ENCODE data around the gene ZNF839.
"Not testable (repeated sequence)": the region's sequence is repeated elsewhere in the genome, so short reads cannot be mapped to it uniquely, and the experiment has no call there.

Gene ZNF839

DNA sequence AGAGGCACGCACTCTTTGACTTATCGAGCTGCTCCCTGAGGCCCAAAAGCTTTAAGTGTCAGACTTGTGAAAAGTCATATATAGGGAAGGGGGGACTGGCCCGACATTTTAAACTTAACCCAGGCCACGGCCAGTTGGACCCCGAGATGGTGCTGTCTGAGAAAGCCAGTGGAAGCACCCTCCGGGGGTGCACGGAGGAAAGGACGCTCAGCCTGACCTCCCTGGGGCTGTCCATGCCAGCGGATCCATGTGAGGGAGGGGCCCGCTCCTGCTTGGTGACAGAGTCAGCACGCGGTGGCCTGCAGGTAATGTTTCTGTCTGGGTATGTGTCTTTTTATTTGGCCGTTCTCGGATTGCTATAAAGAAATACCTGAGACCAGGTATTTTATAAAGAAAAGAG, 7.0 kb downstream of the ZNF839 start:
- DNase-seq (ENCODE audit: extremely low read depth, low read depth): no peak
- H3K4me3 ChIP-seq (replicated peaks; ENCODE audit: low read depth, low read length): no peak overlapping the region
- TF ChIP-seq, protein P1, sequence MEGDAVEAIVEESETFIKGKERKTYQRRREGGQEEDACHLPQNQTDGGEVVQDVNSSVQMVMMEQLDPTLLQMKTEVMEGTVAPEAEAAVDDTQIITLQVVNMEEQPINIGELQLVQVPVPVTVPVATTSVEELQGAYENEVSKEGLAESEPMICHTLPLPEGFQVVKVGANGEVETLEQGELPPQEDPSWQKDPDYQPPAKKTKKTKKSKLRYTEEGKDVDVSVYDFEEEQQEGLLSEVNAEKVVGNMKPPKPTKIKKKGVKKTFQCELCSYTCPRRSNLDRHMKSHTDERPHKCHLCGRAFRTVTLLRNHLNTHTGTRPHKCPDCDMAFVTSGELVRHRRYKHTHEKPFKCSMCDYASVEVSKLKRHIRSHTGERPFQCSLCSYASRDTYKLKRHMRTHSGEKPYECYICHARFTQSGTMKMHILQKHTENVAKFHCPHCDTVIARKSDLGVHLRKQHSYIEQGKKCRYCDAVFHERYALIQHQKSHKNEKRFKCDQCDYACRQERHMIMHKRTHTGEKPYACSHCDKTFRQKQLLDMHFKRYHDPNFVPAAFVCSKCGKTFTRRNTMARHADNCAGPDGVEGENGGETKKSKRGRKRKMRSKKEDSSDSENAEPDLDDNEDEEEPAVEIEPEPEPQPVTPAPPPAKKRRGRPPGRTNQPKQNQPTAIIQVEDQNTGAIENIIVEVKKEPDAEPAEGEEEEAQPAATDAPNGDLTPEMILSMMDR (IDR thresholded peaks at IDR 0.05; ENCODE audit: low read depth, low read length, missing control alignments): no peak

DNA sequence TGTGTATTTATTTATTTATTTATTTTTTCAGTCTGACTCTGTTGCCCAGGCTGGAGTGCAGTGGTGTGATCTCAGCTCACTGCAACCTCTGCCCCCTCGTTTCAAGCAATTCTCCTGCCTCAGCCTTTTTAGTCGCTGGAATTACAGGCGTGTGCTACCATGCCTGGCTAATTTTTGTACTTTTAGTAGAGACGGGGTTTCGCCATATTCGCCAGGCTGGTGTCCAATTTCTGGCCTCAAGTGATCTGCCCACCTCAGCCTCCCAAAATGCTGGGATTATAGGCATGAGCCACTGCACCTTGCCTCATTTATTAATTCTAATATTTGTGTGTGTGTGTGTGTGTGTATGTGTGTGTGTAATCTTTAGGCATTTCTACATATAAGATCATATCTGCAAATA, 9.8 kb downstream of the ZNF839 start:
- not testable (repeated sequence) for DNase-seq (ENCODE audit: extremely low read depth, low read depth); H3K4me3 ChIP-seq (replicated peaks; ENCODE audit: low read depth, low read length)

DNA sequence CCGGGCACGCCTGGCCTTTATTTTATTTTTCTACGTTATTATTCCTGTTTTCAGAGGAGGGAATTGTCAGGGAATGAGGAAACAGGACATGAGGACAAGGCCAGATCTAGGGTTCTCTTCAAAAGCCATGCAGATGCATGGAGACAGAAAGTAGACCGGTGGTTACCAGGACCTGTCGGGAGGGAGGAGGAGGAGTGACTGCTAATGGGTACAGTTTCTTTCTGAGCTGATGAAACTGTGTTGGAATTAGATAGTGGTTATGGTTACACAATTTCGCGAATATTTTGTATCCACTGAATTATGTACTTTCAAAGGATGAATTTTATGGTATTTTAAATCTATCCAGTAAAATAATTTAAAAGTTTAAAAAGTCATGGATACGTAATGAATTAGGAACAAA, 11.3 kb downstream of the ZNF839 start:
- TF ChIP-seq, protein P1 (IDR thresholded peaks at IDR 0.05; ENCODE audit: low read depth, low read length, missing control alignments): no peak
- no peak overlapping the region for H3K4me3 ChIP-seq (replicated peaks; ENCODE audit: low read depth, low read length)
- DNase-seq (ENCODE audit: extremely low read depth, low read depth): no peak

DNA sequence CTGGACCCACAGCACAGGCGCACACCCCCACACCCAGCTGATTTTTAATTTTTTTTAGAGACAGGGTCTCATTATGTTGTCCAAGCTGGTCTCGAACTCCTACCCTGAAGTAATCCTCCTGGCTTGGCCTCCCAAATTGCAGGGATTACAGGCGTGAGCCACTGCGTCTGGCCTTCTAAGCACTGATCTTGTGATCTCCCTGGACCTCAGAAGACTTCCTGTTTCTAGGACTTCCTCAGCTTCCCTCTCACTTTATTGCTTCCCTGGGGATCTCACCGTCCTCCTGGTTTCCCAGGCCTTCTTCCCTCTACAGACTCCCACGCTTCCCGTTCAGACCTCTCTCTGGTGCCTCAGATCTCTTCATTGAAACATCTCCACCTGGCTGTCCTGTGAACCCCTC, 13.8 kb downstream of the ZNF839 start:
- TF ChIP-seq, protein P1 (IDR thresholded peaks at IDR 0.05; ENCODE audit: low read depth, low read length, missing control alignments): no peak
- no peak overlapping the region for H3K4me3 ChIP-seq (replicated peaks; ENCODE audit: low read depth, low read length)
- DNase-seq (ENCODE audit: extremely low read depth, low read depth): no peak

DNA sequence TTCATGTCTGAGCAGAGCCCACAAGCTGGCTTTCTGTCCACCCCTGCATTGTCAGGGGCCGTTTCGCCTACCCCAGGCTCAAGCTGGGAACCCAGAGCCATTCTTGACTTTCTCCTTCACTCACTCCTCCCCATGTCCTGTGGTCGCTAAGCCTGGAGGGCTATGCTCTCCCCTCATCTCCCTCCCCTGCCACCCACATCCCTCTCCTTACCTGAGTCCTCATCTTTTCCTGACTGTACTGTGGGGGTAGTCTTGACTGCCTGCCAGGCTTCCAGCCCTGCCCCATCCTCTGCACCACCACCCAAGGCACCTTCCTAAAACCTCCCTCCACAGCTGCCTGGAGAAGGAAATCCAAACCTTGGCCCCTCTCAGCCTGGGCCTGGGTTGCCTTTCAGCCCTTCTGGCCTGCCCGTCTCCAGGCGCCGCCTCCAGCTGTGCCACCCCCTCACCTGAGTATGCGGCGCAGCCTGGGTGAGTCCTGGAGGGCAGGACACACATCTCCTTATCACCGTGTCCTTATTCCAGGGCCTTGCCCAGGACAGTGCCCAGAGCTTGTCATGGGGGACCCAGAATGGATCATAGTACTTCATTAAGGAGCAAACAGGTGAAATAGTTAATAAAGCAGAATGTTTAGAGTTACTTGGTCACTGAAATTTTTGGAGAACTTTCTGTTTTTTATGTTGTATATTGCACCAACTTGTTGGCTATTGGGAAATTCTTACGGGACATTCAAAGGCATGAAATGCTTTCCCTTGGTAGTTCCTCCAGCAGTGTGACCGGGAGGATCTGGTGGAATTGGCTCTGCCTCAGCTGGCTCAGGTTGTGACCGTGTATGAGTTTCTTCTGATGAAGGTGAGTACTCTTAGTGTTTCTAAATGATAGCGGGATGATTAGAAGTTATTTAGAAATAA, 14.5 kb downstream of the ZNF839 start:
- no peak overlapping the region for H3K4me3 ChIP-seq (replicated peaks; ENCODE audit: low read depth, low read length)
- no peak for DNase-seq (ENCODE audit: extremely low read depth, low read depth)
- TF ChIP-seq, protein P1 (IDR thresholded peaks at IDR 0.05; ENCODE audit: low read depth, low read length, missing control alignments): no peak

DNA sequence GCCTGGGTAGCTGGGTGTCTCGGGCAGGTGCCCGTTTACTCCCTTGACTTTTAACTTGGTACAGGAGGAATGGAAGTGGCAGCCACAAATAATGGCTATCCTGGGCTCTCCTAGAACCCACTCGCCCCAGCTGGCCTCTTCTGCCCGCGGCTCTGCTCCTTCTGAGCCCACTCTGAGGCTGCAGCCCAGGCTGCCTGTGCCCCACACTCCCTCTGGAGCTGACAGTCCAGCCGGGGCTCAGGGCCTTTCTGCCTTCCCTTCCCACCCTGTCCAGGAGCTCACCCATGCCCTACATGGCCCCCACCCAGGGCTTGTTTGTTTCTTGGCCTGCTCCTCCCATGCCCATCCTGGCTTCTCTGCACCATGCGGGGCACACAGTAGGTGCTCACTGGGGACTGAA, 15.6 kb downstream of the ZNF839 start:
- no peak overlapping the region for H3K4me3 ChIP-seq (replicated peaks; ENCODE audit: low read depth, low read length)
- TF ChIP-seq, protein P1 (IDR thresholded peaks at IDR 0.05; ENCODE audit: low read depth, low read length, missing control alignments): no peak
- DNase-seq (ENCODE audit: extremely low read depth, low read depth): no peak

DNA sequence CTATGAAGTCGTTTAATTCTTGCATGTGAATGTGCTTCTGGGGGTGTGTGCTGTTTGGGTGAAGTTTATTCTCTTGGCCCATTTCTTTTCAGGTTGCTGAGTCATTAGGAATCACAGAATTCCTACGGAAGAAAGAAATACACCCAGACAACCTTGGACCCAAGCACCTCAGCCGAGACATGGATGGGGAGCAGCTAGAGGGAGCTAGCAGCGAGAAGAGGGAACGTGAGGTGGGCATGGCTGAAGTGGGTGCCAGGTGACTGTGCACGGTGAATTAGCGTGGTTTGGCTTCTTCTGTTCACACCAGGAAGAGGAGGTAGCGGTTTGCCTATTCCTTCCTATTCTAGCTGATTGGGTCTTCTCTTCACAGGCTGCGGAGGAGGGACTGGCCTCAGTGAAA, 19.2 kb downstream of the ZNF839 start:
- H3K4me3 ChIP-seq (replicated peaks; ENCODE audit: low read depth, low read length): no peak overlapping the region
- TF ChIP-seq, protein P1 (IDR thresholded peaks at IDR 0.05; ENCODE audit: low read depth, low read length, missing control alignments): no peak
- no peak for DNase-seq (ENCODE audit: extremely low read depth, low read depth)
